Effector memory CD8-positive, alpha-beta T cell (primary cell): ENCODE data around the gene TMCC1.

Experiments used
- ATAC-seq: fragments of 150-1000 bp; cut with Tn5 transposase; replicated peaks from 2 replicates; pipeline ENCODE4 v1.10.0; 2021; ENCODE audit warnings: mild to moderate bottlenecking, moderate library complexity
- DNase-seq, 3 experiments: peaks; one replicate each; pipeline ENCODE4 v3.0.0; 2021
- H3K27ac Mint-ChIP-seq, 2 donors: one replicate each; pipeline ENCODE4 v1.8.0; 2022; ENCODE audit warnings: mild to moderate bottlenecking in 2 of 2, mixed read lengths in 2 of 2, moderate library complexity in 2 of 2
- H3K27me3 Mint-ChIP-seq, 2 donors: one replicate each; pipeline ENCODE4 v1.8.0; 2022; ENCODE audit warnings: mixed read lengths in 2 of 2
- H3K36me3 Mint-ChIP-seq: one replicate; pipeline ENCODE4 v1.8.0; 2022; ENCODE audit warnings: mild to moderate bottlenecking, moderate library complexity, mixed read lengths; ENCODE audit not compliant: insufficient read depth
- H3K4me1 Mint-ChIP-seq, 2 donors: one replicate each; pipeline ENCODE4 v1.8.0; 2022; ENCODE audit warnings: low read depth in 2 of 2, mixed read lengths in 2 of 2
- H3K4me3 Mint-ChIP-seq, 2 donors: one replicate each; pipeline ENCODE4 v1.8.0; 2022; ENCODE audit warnings: mild to moderate bottlenecking in 2 of 2, mixed read lengths in 2 of 2, moderate library complexity in 2 of 2
- H3K9me3 Mint-ChIP-seq, 2 donors: one replicate each; pipeline ENCODE4 v1.8.0; 2022; ENCODE audit warnings: mixed read lengths in 2 of 2

TMCC1 gene

GRCh38 chr3:129608936-129609590 lies 284.4 kb downstream of the TMCC1 start:
- peaks cover 11% of the 10 kb centered on the region for H3K36me3 Mint-ChIP-seq
- H3K27ac Mint-ChIP-seq, result peak overlapping the region in 1 of 2 donors; percentile 33
- H3K9me3 Mint-ChIP-seq, result no peaks in the 10 kb centered on the region
- H3K4me3 Mint-ChIP-seq, result peak overlapping the region; percentile 32 to 95
- no peaks in the 10 kb centered on the region for H3K27me3 Mint-ChIP-seq
- H3K4me1 Mint-ChIP-seq, result peaks cover 25 to 36% of the 10 kb centered on the region in 2 donors
- ATAC-seq, result no peak
- DNase-seq, result no peak

DNA sequence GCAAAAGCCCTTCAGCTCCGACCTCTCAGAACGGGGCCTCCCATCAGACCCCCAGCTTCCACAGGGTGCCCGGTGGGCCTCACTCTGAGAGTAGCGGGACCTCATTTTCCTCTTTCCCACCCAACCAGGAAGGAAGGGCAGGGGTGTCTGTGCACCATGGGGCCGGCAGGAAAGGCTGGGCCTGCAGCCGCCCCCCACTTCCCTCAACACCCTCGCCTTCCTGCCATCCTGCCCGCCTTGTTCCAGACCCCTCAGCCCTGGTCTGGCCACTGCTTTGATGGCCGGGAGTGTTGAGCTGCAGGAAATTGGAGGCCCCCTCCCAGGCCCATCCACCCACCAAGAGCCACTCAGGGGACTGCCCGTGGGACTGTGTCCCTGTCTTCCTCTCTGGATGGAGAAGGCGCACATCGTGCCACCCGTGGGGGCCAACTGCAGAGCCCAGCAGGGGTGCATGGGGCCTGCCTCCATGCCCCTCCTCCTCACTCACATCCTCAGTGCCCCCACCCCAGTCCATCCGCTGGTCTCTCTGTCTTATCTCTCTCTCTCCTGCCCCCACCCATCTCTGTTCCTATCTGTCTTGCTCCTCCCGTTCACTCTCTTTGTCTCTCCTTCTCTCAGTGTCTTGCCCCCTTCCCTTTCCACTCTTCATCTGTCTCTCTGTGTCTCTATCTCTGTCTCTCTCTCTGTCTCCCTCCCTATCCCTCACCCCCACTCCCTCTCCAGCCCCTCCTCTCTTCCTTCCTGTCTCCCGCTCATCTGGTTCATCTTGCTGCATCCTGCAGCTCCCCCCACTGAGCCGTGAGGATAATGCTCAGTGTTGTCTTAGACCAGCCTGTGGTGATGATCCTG lies 285.2 kb downstream of the TMCC1 start:
- DNase-seq, result no peak
- Mint-ChIP-seq H3K36me3 (peaks cover 11% of the 10 kb centered on the region), H3K27ac (peak overlapping the region in 1 of 2 donors; percentile 20), H3K4me3 (peak overlapping the region; percentile 85 to 95), H3K4me1 (peaks cover 28 to 43% of the 10 kb centered on the region in 2 donors), H3K9me3 (no peaks in the 10 kb centered on the region), H3K27me3 (no peaks in the 10 kb centered on the region)
- ATAC-seq, result no peak

GRCh38 chr3:129607391-129608068 lies 286.0 kb downstream of the TMCC1 start:
- Mint-ChIP-seq H3K36me3 (peaks cover 14% of the 10 kb centered on the region), H3K4me1 (peaks cover 30 to 50% of the 10 kb centered on the region in 2 donors), H3K27me3 (no peaks in the 10 kb centered on the region), H3K9me3 (no peaks in the 10 kb centered on the region), H3K4me3 (peak overlapping the region; percentile 85 to 95), H3K27ac (peak overlapping the region; percentile 79 to 93)
- DNase-seq, result no peak
- ATAC-seq, result no peak

- ATAC-seq (peak; percentile 58), DNase-seq (peak; percentile 26 to 51 (median 43))
- no peaks in the 10 kb centered on the region for H3K9me3 Mint-ChIP-seq
Measured at GRCh38 chr3:129606636-129607390, 286.7 kb downstream of the TMCC1 start, which contains the start of gene PLXND1. PLXND1 (minus strand) TSS chr3:129606676; CDS start chr3:129606639, 37 bp downstream.

GRCh38 chr3:129605922-129606635 lies 287.4 kb downstream of the TMCC1 start:
- H3K4me1 Mint-ChIP-seq, result peaks cover 41 to 54% of the 10 kb centered on the region in 2 donors
- H3K27ac Mint-ChIP-seq, result peak overlapping the region; percentile 82 to 88

More at GRCh38 chr3:129606636-129607390, 286.7 kb downstream of the TMCC1 start, which contains the start of gene PLXND1:
- peak within 1 kb of the TSS; percentile 82 to 93 for H3K27ac Mint-ChIP-seq
- H3K4me1 Mint-ChIP-seq, result peaks cover 34 to 53% of the 10 kb centered on the region in 2 donors
- no peaks in the 10 kb centered on the region for H3K27me3 Mint-ChIP-seq
- H3K36me3 Mint-ChIP-seq, result peaks cover 14% of the 10 kb centered on the region
- H3K4me3 Mint-ChIP-seq, result peak within 1 kb of the TSS; percentile 91 to 95

DNA sequence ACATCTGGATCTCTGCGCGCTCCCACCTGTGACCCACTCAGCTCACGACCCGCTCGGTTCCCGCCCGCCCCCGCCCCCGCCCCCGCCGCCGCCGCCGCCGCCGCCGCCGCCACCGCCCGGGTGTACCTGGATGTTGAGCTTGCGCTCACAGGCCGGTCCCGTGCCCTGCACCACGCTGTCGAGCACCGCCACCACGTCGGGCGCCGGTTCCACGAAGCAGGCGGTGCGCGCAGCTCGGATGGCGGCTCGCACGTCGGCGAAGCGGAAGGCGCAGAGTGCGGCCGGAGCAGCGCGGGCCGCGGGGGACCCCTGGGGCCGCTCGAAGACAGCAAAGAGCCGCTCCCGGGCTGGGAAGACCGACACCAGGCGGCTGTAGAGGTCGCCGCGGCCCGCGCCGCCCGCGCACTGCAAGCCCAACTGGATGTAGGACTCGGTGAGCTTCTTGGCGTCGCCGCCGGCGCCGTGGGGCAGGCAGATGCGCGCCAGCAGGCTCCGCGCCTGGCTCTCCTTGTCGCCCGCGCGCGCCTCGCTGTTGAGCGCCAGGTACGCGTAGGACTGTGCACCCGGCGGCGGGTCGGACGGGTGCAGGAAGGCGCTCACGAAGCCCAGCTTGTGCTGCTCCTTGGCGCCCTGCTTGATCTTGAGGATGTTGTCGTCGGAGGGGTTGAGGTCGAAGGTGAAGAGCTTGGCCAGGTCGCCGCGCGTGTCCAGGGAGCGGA lies 288.1 kb downstream of the TMCC1 start:
- no peaks in the 10 kb centered on the region for H3K9me3 Mint-ChIP-seq
- H3K4me3 Mint-ChIP-seq, result peak overlapping the region; percentile 91 to 92
- no peaks in the 10 kb centered on the region for H3K27me3 Mint-ChIP-seq
- H3K36me3 Mint-ChIP-seq, result peaks cover 14% of the 10 kb centered on the region
- H3K4me1 Mint-ChIP-seq, result peaks cover 49 to 61% of the 10 kb centered on the region in 2 donors
- peak; percentile 49 to 54 (median 52) for DNase-seq
- H3K27ac Mint-ChIP-seq, result peak overlapping the region; percentile 82 to 88
- ATAC-seq, result peak; percentile 59

More at GRCh38 chr3:129605922-129606635, 287.4 kb downstream of the TMCC1 start:
- Mint-ChIP-seq H3K36me3 (peaks cover 14% of the 10 kb centered on the region), H3K9me3 (no peaks in the 10 kb centered on the region), H3K4me3 (peak overlapping the region; percentile 91 to 92), H3K27me3 (no peaks in the 10 kb centered on the region)
- DNase-seq, result peak; percentile 16 to 33 (median 26)
- ATAC-seq, result peak; percentile 21

GRCh38 chr3:129604767-129605166 lies 288.7 kb downstream of the TMCC1 start:
- Mint-ChIP-seq H3K9me3 (no peaks in the 10 kb centered on the region), H3K27me3 (no peaks in the 10 kb centered on the region), H3K27ac (peak overlapping the region in 1 of 2 donors; percentile 71), H3K4me3 (peak overlapping the region; percentile 91 to 92), H3K4me1 (peaks cover 53 to 65% of the 10 kb centered on the region in 2 donors), H3K36me3 (peaks cover 14% of the 10 kb centered on the region)
- DNase-seq (no peak), ATAC-seq (no peak)

DNA sequence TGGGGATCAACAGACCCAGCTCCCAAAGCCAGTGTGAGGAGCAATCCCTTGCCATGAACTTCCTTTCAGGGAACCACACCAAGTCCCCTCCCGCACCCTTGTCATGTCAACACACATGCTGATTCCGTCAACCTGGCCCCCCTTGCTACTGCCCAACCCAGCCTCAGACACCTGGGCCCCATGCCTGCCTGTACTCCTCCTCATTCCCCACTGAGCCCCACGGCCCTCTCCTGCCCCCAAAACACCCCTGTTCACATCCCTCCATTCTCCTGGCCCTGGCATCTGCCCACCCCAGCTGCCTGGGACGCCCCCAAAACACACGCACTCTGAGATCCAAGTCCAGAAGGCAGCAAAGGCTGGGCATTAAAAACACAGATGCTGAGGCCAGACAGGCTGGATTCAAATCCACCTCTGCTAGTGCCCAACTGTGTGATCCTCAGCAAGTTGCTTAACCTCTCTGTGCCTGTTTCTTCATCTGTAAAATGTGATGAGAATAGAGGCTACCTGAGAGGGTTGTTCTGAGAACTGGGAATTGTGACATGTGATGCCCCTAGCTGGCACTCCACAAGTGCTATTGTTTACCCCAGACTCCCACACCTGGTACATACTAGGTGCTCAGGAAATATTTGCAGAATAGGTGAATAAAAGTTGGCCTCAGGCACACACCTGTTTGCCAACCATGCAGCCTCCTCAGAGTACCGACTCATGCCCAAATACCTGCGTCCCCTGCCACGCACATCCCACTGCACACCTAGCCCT lies 289.3 kb downstream of the TMCC1 start:
- Mint-ChIP-seq H3K36me3 (peaks cover 14% of the 10 kb centered on the region), H3K27ac (peak overlapping the region; percentile 71 to 77), H3K9me3 (no peaks in the 10 kb centered on the region), H3K4me3 (peak overlapping the region; percentile 91 to 92), H3K27me3 (no peaks in the 10 kb centered on the region), H3K4me1 (peaks cover 57 to 67% of the 10 kb centered on the region in 2 donors)
- ATAC-seq (no peak), DNase-seq (no peak)

- Mint-ChIP-seq H3K27me3 (no peaks in the 10 kb centered on the region), H3K4me3 (peak overlapping the region; percentile 91 to 92), H3K9me3 (no peaks in the 10 kb centered on the region), H3K36me3 (peaks cover 14% of the 10 kb centered on the region), H3K27ac (peak overlapping the region; percentile 71 to 77), H3K4me1 (peaks cover 55 to 69% of the 10 kb centered on the region in 2 donors)
- no peak for DNase-seq
- ATAC-seq, result no peak
Measured at GRCh38 chr3:129603561-129603942, 290.0 kb downstream of the TMCC1 start.

DNA sequence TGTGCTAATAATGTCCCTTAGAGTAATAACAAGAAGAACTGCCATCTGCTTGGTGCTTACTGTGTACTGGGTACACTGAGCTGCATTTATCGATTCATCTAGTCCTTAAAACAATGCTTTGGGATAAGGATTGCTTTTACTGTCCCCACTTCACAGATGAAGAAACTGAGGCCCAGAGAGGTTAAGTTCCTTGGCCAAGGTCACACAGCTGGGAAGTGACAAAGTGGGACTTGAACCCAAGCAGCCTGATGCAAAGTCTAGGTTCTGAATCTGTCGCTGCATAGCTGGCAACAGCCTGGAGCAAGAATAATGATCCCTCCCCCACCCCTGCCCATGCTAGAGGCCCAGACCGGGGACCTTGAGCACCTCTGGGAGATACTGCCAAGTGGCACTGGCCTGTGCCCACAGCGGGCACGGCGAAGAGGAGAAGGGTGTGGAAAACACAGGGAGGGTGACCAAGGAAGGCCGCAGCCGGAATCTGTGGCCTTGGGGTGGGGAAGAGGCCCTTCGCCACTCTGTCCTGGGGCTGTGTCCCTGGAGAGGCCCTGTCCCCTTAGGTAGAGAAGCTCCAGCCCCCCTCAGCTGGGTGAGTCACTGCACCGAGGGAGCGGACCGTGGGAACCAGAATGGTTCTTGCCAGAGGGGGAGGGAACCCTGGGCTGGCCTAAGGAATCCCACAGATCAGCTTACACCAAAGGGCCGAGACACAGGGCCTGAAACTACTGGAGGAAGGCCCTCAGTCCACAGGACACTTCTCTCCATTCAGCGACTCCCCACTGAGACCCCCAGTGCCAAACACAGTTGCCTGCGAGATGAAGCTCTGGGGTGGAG lies 290.6 kb downstream of the TMCC1 start:
- ATAC-seq, result no peak
- Mint-ChIP-seq H3K36me3 (peaks cover 14% of the 10 kb centered on the region), H3K4me1 (peaks cover 57 to 71% of the 10 kb centered on the region in 2 donors), H3K9me3 (no peaks in the 10 kb centered on the region), H3K27ac (peak overlapping the region in 1 of 2 donors; percentile 77), H3K4me3 (peak overlapping the region; percentile 91 to 92), H3K27me3 (no peaks in the 10 kb centered on the region)
- no peak for DNase-seq
